ENCODE data around the gene SDK2.
"Not testable (repeated sequence)": the region's sequence is repeated elsewhere in the genome, so short reads cannot be mapped to it uniquely, and the experiment has no call there.

The SDK2 gene

DNA sequence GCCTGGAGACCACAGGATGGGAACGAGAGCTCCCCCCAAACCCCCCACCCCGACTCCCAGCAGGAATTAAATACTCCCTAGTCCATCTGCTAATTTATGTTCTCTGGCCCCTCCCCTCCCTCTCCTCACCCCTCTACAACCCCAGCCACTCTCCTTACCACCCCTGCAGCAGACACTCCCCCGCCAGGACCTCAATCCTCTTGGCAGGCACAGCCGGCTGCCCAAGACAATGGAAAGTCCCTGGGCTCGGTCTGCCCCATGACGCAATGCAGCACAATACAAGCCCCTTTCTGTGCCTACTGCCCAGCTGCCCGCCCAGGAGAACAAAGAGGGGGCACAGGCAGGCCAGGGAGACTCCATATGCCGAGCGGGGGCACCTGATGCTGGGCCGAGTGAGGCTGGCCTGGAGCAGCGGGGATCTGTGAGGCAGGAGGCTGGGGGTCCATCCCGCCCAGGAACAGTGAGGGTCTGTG lies 302.2 kb downstream of the SDK2 start:
- no peak for DNase-seq (ENCODE audit: low read depth in 2 of 2)

DNA sequence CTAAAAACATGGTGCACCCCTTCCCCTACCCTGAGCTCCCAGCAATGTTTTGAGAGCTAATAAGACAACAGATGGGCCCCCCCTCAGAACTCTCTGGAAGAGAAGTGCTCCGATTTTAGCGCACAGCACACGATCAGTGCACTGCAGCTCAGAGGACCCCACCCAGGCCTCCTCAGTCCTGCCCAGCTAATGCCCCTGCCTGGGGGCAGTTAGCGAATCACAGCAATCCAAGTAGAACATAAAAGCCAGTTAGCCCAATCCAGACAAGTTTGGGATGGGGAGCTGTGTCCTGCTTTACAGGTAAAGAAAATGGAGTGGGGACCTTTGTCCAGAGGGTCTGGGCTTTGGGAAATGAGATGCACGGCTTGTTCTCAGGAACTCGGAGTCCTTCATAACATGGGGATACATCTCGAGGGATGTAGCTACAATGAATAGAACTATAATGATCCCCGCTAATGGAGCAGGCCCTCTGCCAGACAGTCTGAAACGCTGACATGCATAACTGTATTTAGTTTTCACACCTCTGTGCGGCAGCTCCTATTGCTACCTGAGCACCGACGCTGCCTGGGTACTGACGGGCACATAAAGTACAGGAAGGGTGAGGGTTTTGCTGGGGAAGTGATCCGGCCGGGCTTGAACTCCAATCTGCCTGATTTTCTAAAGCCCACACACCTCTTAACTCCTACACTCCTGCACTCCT lies 302.7 kb downstream of the SDK2 start:
- no peak for DNase-seq (ENCODE audit: low read depth in 2 of 2)

GRCh38 chr17:73340093-73340596 lies 304.1 kb downstream of the SDK2 start:
- DNase-seq (ENCODE audit: low read depth in 2 of 2): peak in 1 of 2 donors; percentile 8

GRCh38 chr17:73338566-73339197 lies 305.6 kb downstream of the SDK2 start:
- no peak for DNase-seq (ENCODE audit: low read depth in 2 of 2)

DNA sequence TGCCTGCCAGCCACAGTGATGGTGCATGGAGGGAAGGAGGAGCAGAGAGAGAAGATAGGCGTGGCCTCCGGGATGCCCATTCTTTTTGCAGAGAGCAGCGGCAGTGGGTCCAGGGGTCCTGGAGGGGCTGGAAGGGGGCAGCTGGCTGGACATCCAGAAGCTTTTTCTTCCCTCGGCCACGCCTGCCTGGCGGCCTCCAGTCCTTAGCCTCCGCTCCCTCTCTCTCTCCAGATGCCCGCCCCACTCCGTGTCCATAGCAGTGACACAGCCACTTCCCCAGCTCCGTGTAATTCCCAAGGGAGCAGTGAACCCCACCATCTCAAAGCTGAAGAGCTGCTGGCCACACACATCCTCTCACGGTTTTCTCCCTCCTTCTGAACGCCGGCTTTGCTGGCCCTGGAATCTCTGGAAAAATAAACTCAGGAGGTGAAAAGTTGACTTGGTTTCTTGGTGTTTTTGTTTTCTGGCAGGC lies 306.2 kb downstream of the SDK2 start:
- no peak for DNase-seq (ENCODE audit: low read depth in 2 of 2)

- no peak for DNase-seq (ENCODE audit: low read depth in 2 of 2)
These were observed 306.9 kb downstream of the SDK2 start for GRCh38 chr17:73337330-73337710.

DNA sequence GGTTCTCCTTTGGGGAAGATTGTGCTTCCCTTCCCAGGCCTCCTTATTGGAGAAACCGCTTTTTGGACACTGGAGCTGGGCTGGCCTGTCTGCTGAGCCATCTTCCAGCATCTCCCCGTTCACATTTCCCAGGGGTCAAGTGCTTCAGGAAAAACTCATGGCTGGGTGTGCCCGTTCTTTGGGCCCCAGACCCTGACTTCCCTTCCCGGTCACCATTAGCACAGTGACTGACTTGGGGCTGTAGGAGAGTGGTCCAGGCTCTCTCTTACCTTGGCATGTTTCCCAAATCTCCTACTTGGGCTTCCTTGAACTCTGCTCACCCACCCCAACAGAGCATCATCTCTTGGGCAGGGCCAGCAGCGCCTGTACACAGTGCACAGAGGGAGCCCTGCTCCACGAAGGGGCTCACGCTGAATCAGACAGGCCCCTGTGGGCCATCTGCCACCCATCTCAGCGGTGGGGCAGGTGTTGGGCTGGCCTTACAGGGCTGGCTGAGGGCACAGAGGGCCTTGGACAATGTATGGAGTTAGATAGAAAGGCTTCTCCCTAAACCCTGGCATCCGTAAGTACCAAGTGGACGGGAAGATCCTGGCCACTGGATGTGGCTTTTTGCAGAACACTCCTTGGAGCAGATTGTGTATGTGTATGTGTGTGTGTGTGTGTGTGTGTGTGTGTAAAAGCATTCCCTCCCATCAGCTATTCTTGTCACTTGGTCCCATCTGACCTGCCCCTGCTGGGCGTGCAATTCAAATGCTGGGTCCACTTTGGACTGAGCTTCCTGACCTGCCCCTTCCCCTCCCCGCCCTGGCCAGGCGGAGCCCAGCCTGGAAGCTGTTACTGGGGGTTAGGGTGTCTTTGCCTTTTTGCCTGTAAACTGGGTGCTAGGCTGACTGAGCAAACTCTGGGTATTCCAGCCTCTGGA lies 307.6 kb downstream of the SDK2 start:
- DNase-seq (ENCODE audit: low read depth in 2 of 2): no peak

GRCh38 chr17:73335591-73336407 lies 308.4 kb downstream of the SDK2 start:
- DNase-seq (ENCODE audit: low read depth in 2 of 2): no peak

DNA sequence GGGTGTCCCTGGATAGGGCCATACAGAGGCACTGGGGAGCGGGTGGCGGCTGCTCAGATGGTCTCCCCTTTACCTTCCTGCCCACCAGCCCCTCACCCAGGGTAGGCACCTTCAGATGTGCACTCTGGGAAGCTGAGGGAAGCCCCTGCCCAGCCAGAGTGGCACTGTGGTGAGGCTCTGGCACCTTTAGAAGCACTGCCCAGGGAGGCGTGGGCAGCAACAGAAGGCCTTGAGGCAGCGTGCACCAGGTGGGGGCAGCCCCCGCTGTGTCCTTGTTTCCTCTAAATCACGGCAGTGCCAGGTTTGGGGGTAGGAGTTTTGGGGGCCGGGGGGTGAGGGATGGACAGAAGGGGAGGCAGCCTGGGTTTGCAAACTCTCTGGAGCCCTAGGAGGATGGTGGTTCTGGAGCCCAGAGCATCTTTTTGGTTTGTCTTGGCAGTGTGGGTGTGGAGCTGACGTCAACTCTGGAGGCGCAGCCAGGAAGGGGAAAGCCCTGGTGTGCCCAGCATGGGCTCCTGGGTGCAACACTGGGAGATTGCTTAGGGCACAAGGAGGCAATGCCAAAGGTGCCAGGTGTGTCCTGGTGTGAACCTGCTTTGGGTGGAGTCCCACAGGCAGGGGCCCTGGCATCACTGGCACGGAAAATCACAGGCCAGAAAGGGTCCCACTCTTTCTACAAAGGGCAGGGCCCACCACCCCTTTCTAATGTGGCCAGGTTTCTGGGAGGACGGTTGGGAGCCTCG lies 309.3 kb downstream of the SDK2 start:
- DNase-seq (ENCODE audit: low read depth in 2 of 2): no peak

DNA sequence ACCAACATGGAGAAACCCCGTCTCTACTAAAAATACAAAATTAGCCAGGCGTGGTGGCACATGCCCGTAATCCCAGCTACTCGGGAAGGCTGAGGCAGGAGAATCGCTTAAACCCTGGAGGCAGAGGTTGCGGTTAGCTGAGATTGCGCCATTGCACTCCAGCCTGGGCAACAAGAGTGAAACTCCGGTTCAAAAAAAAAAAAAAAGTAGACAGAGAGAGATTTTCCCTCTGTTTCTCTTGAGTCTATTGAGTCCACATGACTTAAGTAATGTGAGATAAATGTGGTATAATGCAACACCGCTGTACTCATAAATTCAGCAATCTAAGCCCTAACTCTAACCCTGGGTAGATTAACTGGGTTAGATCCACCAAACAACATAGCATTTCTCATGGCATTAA lies 310.8 kb downstream of the SDK2 start:
- not testable (repeated sequence) for DNase-seq (ENCODE audit: low read depth in 2 of 2)

DNA sequence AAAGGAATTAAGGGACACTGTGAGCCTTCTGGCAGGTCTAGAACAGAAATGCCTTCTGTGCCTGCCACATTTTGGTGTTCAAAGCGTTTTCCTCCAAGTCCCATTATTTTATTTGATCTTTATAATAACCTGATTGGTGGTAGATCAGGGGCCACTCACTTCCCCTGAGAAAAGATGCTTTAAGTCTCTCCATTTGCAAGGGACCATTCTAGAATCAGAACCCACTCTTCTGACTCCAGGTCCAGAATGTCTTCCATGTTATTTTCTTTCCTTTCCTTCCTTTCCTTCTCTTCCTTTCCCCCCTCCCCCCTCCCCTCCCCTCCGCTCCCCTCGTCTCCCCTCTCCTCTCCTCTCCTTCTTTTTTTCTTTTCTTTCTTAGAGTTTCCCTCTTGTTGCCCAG lies 313.2 kb downstream of the SDK2 start:
- DNase-seq (ENCODE audit: low read depth in 2 of 2): no peak

DNA sequence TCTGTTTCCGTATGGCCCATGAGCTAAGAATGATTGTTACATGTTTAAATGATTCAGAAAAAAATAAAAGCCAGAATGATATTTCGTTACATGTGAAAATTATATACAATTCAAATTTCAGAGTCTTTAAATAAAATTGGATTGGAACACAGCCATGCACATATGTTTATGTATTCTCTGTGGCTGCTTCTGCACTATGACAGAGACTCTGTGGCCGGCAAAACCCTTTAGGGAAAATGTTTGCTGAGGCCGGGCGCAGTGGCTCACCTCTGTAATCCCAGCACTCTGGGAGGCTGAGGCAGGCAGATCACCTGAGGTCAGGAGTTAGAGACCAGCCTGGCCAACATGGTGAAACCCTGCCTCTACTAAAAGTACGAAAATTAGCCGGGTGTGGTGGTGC lies 316.6 kb downstream of the SDK2 start:
- DNase-seq (ENCODE audit: low read depth in 2 of 2): no peak

DNA sequence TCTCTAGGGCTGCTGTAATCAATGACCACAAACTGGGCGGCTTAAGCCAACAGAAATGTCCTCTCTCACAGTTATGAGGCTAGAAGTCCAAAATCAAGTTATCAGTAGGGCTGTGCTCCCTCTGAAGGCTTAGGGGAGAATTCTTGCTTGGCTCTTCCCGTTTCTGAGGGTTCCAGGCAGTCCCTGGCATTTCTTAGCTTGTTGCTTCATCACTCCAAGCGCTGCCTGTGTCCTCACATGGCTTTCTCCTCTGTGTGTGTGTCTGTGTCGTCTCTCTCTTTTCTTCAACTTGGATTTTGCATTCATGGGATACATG lies 318.8 kb downstream of the SDK2 start:
- no peak for DNase-seq (ENCODE audit: low read depth in 2 of 2)

DNA sequence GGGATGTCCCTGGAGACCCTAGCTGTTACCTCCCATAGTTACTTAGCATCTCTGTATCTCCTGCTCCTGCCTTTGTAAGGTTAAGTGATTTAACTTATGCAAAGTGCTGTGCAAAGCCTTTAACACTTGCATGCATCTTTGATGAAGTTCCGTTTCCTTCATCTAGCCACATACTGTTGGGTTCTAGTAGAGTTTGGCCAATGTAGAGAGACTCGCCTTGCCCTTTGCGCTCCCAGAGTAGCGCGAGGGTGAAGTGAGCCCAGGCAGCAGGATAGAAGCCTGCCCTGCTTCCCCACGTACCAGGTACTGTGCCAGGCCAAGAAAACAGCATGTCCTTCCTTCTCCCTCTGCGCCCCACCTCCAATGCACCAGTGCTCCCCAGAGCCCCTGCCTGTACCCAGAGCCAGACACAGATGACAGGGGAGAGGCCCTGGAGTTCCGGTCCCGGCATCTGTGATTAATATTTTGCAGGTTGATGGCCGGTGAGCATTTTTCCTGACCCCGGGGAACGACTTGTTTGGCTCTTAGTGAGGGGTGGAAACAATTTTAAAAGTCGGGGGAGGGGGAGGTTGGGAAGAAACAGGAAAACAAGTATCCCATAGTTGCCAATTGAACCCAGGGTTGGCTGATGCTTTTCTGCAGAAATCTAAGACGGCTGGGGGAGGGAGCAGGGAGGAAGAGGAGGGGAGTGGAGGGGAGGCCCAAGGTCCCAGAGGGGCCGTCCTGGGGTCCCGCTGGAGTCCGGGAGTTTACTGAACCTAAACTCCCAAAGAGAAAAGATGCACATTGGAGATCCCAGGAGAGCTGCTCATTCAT lies 319.3 kb downstream of the SDK2 start:
- no peak for DNase-seq (ENCODE audit: low read depth in 2 of 2)

GRCh38 chr17:73324160-73324475 lies 320.1 kb downstream of the SDK2 start:
- no peak for DNase-seq (ENCODE audit: low read depth in 2 of 2)

- DNase-seq (ENCODE audit: low read depth in 2 of 2): no peak
These were observed 320.7 kb downstream of the SDK2 start for GRCh38 chr17:73323409-73324159.

- no peak for DNase-seq (ENCODE audit: low read depth in 2 of 2)
These were observed 323.5 kb downstream of the SDK2 start for GRCh38 chr17:73320601-73321264.

- no peak for DNase-seq (ENCODE audit: low read depth in 2 of 2)
These were observed 324.5 kb downstream of the SDK2 start for GRCh38 chr17:73319766-73320165.

- DNase-seq (ENCODE audit: low read depth in 2 of 2): no peak
These were observed 325.4 kb downstream of the SDK2 start for GRCh38 chr17:73318836-73319235.

Measured in stimulated activated CD8-positive, alpha-beta memory T cell treated with anti-CD3 and anti-CD28 coated beads, Interleukin-2, amount 100 ng/mL, for 48 hours (primary cell).